Calu3 (cell line): ENCODE measurements around the gene WBP2. TPM values are rescaled to one million over a fixed set of nuclear protein-coding genes. Genes with fewer than 3 reads are reported as not detected.

Experiments
- BruUV-seq: library from RNA; stranded (reverse); fragments of 400-500 nt; replicated peaks from 2 replicates; lab custom pipeline; 2021; lab: Mats Ljungman, UMichigan
- CTCF ChIA-PET: fragments of 300-600 bp; sonication (Branson Sonifier 250); formaldehyde crosslinking; loops from one replicate; lab custom pipeline; 2022; ENCODE audit warnings: antibody characterized with exemption; lab: Charles Lee
- DNase-seq: peaks from one replicate; pipeline ENCODE4 v3.0.0; 2022
- H3K27ac Mint-ChIP-seq: one replicate; pipeline ENCODE4 v1.8.0; 2022; ENCODE audit warnings: mixed read lengths; ENCODE audit not compliant: unreplicated experiment
- H3K27me3 Mint-ChIP-seq: one replicate; pipeline ENCODE4 v1.8.0; 2022; ENCODE audit warnings: mixed read lengths; ENCODE audit not compliant: unreplicated experiment
- H3K36me3 Mint-ChIP-seq: one replicate; pipeline ENCODE4 v1.8.0; 2022; ENCODE audit warnings: mild to moderate bottlenecking, moderate library complexity, mixed read lengths; ENCODE audit not compliant: insufficient read depth, unreplicated experiment
- H3K4me1 Mint-ChIP-seq: one replicate; pipeline ENCODE4 v1.8.0; 2022; ENCODE audit warnings: mild to moderate bottlenecking, low read depth, mixed read lengths; ENCODE audit not compliant: unreplicated experiment
- H3K4me3 Mint-ChIP-seq: one replicate; pipeline ENCODE4 v1.8.0; 2022; ENCODE audit warnings: mild to moderate bottlenecking, low read depth, moderate library complexity, mixed read lengths; ENCODE audit not compliant: unreplicated experiment
- H3K9me3 Mint-ChIP-seq: one replicate; pipeline ENCODE4 v1.8.0; 2022; ENCODE audit warnings: low read depth, mixed read lengths; ENCODE audit not compliant: unreplicated experiment
- intact Hi-C: fragments of 100-400 bp; cut with micrococcal nuclease; formaldehyde crosslinking; loops from one replicate; pipeline ENCODE4 v1.10.0; 2022; ENCODE audit not compliant: unreplicated experiment
- total RNA-seq: library from RNA; stranded (reverse); gene quantifications from 2 replicates; pipeline ENCODE4 v1.2.3, GENCODE V29; 2022
- TF ChIP-seq, protein P1 (sequence below): fragments of 200-600 bp; IDR thresholded peaks from one replicate; pipeline ENCODE4 v1.8.0; 2022; ENCODE audit warnings: antibody characterized with exemption; ENCODE audit not compliant: unreplicated experiment

Gene WBP2
- total RNA-seq, 1 experiment from 2014 or later, result 126 TPM

GRCh38 chr17:75897160-75898019 lies 42.3 kb upstream of the WBP2 start:
- intact Hi-C loops, result no loop called here
- H3K4me3 Mint-ChIP-seq, result peak overlapping the region; percentile 65
- TSS peak; percentile 55 for BruUV-seq
- DNase-seq, result no peak
- H3K27me3 Mint-ChIP-seq, result no peaks in the 10 kb centered on the region
- CTCF ChIA-PET, result interaction anchor here (1.1 to 2.1 kb wide), 4 partner anchors 22 to 133 kb away, joined by 3 to 9 read pairs (median 6); partner anchors contain the start of gene WBP2
- H3K4me1 Mint-ChIP-seq, result peaks cover 12% of the 10 kb centered on the region
- TF ChIP-seq, protein P1, sequence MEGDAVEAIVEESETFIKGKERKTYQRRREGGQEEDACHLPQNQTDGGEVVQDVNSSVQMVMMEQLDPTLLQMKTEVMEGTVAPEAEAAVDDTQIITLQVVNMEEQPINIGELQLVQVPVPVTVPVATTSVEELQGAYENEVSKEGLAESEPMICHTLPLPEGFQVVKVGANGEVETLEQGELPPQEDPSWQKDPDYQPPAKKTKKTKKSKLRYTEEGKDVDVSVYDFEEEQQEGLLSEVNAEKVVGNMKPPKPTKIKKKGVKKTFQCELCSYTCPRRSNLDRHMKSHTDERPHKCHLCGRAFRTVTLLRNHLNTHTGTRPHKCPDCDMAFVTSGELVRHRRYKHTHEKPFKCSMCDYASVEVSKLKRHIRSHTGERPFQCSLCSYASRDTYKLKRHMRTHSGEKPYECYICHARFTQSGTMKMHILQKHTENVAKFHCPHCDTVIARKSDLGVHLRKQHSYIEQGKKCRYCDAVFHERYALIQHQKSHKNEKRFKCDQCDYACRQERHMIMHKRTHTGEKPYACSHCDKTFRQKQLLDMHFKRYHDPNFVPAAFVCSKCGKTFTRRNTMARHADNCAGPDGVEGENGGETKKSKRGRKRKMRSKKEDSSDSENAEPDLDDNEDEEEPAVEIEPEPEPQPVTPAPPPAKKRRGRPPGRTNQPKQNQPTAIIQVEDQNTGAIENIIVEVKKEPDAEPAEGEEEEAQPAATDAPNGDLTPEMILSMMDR, result no peak
- H3K9me3 Mint-ChIP-seq, result no peaks in the 10 kb centered on the region
- H3K27ac Mint-ChIP-seq, result no peak overlapping the region
- H3K36me3 Mint-ChIP-seq, result peaks cover 43% of the 10 kb centered on the region

- no TSS peak for BruUV-seq
- no peaks in the 10 kb centered on the region for H3K27me3 Mint-ChIP-seq
These were observed 41.5 kb upstream of the WBP2 start, which contains the start of gene TRIM65 for GRCh38 chr17:75896415-75897159. Gene TRIM65, minus strand, starts transcription at chr17:75896951. Its CDS starts 14 bp downstream, at chr17:75896937.

GRCh38 chr17:75895370-75896155 lies 40.4 kb upstream of the WBP2 start:
- H3K4me1 Mint-ChIP-seq, result peaks cover 12% of the 10 kb centered on the region
- no peaks in the 10 kb centered on the region for H3K9me3 Mint-ChIP-seq
- BruUV-seq, result no TSS peak
- H3K27ac Mint-ChIP-seq, result peak overlapping the region; percentile 22
- H3K36me3 Mint-ChIP-seq, result peaks cover 41% of the 10 kb centered on the region
- intact Hi-C loops, result no loop called here
- DNase-seq, result peak; percentile 39
- H3K4me3 Mint-ChIP-seq, result peak overlapping the region; percentile 65
- TF ChIP-seq, protein P1, result peak; percentile 25
- no peaks in the 10 kb centered on the region for H3K27me3 Mint-ChIP-seq
- CTCF ChIA-PET, result interaction anchor here (0.5 to 2.1 kb wide), 5 partner anchors 20 to 97 kb away, joined by 3 to 9 read pairs (median 5); partner anchors contain the start of gene WBP2

More at GRCh38 chr17:75896415-75897159, 41.5 kb upstream of the WBP2 start, which contains the start of gene TRIM65:
- intact Hi-C loops, result no loop called here
- Mint-ChIP-seq H3K4me1 (peaks cover 12% of the 10 kb centered on the region), H3K36me3 (peaks cover 49% of the 10 kb centered on the region), H3K4me3 (peak within 1 kb of the TSS; percentile 65), H3K27ac (peak within 1 kb of the TSS; percentile 22), H3K9me3 (no peaks in the 10 kb centered on the region)
- TF ChIP-seq, protein P1, result no peak
- CTCF ChIA-PET, result interaction anchor here (0.5 to 2.1 kb wide), 6 partner anchors 21 to 133 kb away, joined by 3 to 9 read pairs (median 4); partner anchors contain the start of gene WBP2
- DNase-seq, result peak; percentile 74
